GM23338 (cell line): ENCODE measurements around the gene CKM.

Source experiments
- CREB1 ChIP-seq: fragments of 250-450 bp; sonication (Bioruptor Pico); IDR thresholded peaks from 2 replicates; pipeline ENCODE4 v1.5.0; 2020; ENCODE audit warnings: low read depth, mild to moderate bottlenecking, moderate library complexity
- EZH2 ChIP-seq: fragments of 200-600 bp; sonication (generic); IDR thresholded peaks from one replicate; pipeline ENCODE4 v1.8.0; 2017; ENCODE audit warnings: antibody characterized with exemption, mild to moderate bottlenecking, low read depth; ENCODE audit not compliant: unreplicated experiment
- POLR2AphosphoS5 ChIP-seq: IDR thresholded peaks from 2 replicates; pipeline ENCODE4 v1.6.1; 2016; ENCODE audit warnings: antibody characterized with exemption, low read depth
- STAT1 ChIP-seq: IDR thresholded peaks from one replicate; pipeline ENCODE4 v1.6.1; 2016; ENCODE audit warnings: antibody characterized with exemption; ENCODE audit not compliant: unreplicated experiment
- ZNF331 ChIP-seq: fragments of 250-450 bp; sonication (Bioruptor Pico); IDR thresholded peaks from 2 replicates; pipeline ENCODE4 v1.5.0; 2020; ENCODE audit warnings: low read depth, mild to moderate bottlenecking, moderate library complexity
- TF ChIP-seq, protein P1 (sequence below), 2 experiments: fragments of 200-600 bp in 1 of 2; sonication (generic) in 1 of 2; conservative IDR thresholded peaks; 2 replicates each; pipeline versions ENCODE4 v1.5.1 to v1.6.1; 2016 to 2017; ENCODE audit warnings: antibody characterized with exemption in 2 of 2, low read depth in 2 of 2, mild to moderate bottlenecking in 2 of 2, moderate library complexity in 1 of 2

DNA sequence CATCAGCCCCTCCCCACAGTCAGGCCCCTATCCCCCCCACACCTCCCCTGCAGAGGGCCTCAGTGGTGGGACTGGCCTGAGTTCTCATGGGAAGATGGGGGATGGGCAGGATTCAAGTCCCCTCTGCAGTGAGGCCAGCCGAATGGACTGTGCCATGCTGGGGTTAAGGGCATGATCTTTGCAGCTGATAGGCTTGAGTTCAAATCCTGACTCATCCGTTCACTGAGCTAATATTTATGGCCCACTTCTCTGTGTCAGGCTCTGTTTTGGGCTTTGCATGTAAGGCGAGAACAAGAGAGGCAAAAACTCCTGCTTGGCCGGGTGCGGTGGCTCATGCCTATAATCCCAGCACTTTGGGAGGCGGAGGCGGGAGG is 51.0 kb downstream of the CKM start:
- TF ChIP-seq, protein P1, sequence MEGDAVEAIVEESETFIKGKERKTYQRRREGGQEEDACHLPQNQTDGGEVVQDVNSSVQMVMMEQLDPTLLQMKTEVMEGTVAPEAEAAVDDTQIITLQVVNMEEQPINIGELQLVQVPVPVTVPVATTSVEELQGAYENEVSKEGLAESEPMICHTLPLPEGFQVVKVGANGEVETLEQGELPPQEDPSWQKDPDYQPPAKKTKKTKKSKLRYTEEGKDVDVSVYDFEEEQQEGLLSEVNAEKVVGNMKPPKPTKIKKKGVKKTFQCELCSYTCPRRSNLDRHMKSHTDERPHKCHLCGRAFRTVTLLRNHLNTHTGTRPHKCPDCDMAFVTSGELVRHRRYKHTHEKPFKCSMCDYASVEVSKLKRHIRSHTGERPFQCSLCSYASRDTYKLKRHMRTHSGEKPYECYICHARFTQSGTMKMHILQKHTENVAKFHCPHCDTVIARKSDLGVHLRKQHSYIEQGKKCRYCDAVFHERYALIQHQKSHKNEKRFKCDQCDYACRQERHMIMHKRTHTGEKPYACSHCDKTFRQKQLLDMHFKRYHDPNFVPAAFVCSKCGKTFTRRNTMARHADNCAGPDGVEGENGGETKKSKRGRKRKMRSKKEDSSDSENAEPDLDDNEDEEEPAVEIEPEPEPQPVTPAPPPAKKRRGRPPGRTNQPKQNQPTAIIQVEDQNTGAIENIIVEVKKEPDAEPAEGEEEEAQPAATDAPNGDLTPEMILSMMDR (conservative IDR thresholded peaks at IDR 0.05; ENCODE audit: low read depth in 2 of 2), result no peak
- TF ChIP-seq EZH2 (no peak), ZNF331 (no peak), STAT1 (no peak), POLR2AphosphoS5 (no peak), CREB1 (no peak)
